Measurements from ENCODE around the gene NCOA6. TPM values are rescaled to one million over a fixed set of nuclear protein-coding genes. Genes with fewer than 3 reads are reported as not detected.

NCOA6 gene
- polyA plus RNA-seq, 1 of the 3 experiments (the other 2 are of a cell fraction), result 14.5 TPM

GRCh38 chr20:34755367-34755766 is 70.1 kb downstream of the NCOA6 start:
- POLR2A ChIA-PET, result no interaction called here
- peaks cover 3% of the 10 kb centered on the region for H3F3A ChIP-seq (replicated peaks; ENCODE audit: insufficient read depth)
- 96% methylated on average over 1 of the region's 1 CpG for WGBS (ENCODE audit: low lambda C conversion rate)
- no peak overlapping the region for H2AFZ ChIP-seq (ENCODE audit: low read depth)
- no peak overlapping the region for H3K4me2 ChIP-seq
- no peaks in the 10 kb centered on the region for H4K20me1 ChIP-seq (ENCODE audit: insufficient read depth)
- no peaks in the 10 kb centered on the region for H3K4me1 ChIP-seq (ENCODE audit: control insufficient read depth in 1 of 2, insufficient read depth in 2 of 2, low read depth in 1 of 2, low read length in 1 of 2)
- no peak overlapping the region for H3K27ac ChIP-seq (ENCODE audit: low read depth in 2 of 2, low read length in 1 of 2)
- no peaks in the 10 kb centered on the region for H3K9me2 ChIP-seq
- peaks cover 46 to 55% of the 10 kb centered on the region in 2 experiments for H3K36me3 ChIP-seq (replicated peaks in 1 of 2; ENCODE audit: control insufficient read depth in 1 of 2, insufficient read depth in 2 of 2, low read length in 1 of 2)
- no peaks in the 10 kb centered on the region for H3K79me2 ChIP-seq (ENCODE audit: insufficient read depth)
- no peaks in the 10 kb centered on the region for H3K27me3 ChIP-seq (ENCODE audit: insufficient read depth)
- H3K9ac ChIP-seq, result no peak overlapping the region
- H3K9me3 ChIP-seq, result no peaks in the 10 kb centered on the region
- no peak for DNase-seq
- no peak overlapping the region for H3K4me3 ChIP-seq (ENCODE audit: low read depth in 2 of 2, low read length in 1 of 2)
- CTCF ChIA-PET, result interaction anchor here (0.9 to 8.7 kb wide), 4 partner anchors 8 to 442 kb away, joined by 3 to 58 read pairs (median 6); no protein-coding TSS in a partner anchor
- TF ChIP-seq, protein P1, sequence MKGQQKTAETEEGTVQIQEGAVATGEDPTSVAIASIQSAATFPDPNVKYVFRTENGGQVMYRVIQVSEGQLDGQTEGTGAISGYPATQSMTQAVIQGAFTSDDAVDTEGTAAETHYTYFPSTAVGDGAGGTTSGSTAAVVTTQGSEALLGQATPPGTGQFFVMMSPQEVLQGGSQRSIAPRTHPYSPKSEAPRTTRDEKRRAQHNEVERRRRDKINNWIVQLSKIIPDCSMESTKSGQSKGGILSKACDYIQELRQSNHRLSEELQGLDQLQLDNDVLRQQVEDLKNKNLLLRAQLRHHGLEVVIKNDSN (IDR thresholded peaks at IDR 0.05; ENCODE audit: borderline replicate concordance, low read depth), result no peak
- TF ChIP-seq EZH2phosphoT487 (IDR thresholded peaks at IDR 0.05; ENCODE audit: borderline replicate concordance, low read depth), result no peak
- TF ChIP-seq GATA2 (CRISPR knock-in tag; IDR thresholded peaks at IDR 0.05), result no peak
- TF ChIP-seq TAF1 (IDR thresholded peaks at IDR 0.05; ENCODE audit: borderline replicate concordance, low read depth, low read length), result no peak
- no peak for TF ChIP-seq YY1 (IDR thresholded peaks at IDR 0.05; ENCODE audit: low read depth)
- TF ChIP-seq RXRA (IDR thresholded peaks at IDR 0.05; ENCODE audit: borderline replicate concordance, low read depth), result no peak
- no peak for TF ChIP-seq MEF2A (IDR thresholded peaks at IDR 0.05; ENCODE audit: borderline replicate concordance, low read depth)
- no peak for TF ChIP-seq FOXJ3 (CRISPR knock-in tag; IDR thresholded peaks at IDR 0.05)

DNA sequence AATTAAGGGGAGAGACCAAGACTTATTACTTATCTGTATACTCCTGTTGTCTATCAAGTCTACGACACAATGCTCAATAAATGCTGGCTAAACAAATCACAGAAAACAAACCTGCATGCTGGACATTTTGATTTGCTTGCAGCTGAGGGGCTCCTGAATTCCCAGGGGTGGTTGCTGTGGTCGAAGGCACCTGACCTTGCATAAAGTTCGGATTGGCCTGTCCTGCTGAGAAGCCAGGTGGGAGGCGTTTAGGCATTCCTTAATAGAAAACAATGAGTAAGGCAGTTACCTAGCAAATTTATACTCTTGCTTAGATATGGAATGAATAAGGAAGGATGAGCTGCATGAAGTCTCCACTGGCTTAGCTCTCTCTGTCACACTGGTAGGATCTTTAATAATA is 70.8 kb downstream of the NCOA6 start:
- DNase-seq, result no peak
- Histone ChIP-seq H3K79me2 (ENCODE audit: insufficient read depth) (no peaks in the 10 kb centered on the region), H3K27ac (ENCODE audit: low read depth in 2 of 2, low read length in 1 of 2) (no peak overlapping the region), H3K4me1 (ENCODE audit: control insufficient read depth in 1 of 2, insufficient read depth in 2 of 2, low read depth in 1 of 2, low read length in 1 of 2) (no peaks in the 10 kb centered on the region), H3K4me2 (no peak overlapping the region), H3K4me3 (ENCODE audit: low read depth in 2 of 2, low read length in 1 of 2) (no peak overlapping the region), H3K9me2 (no peaks in the 10 kb centered on the region), H3K9ac (no peak overlapping the region), H2AFZ (ENCODE audit: low read depth) (no peak overlapping the region), H3K27me3 (ENCODE audit: insufficient read depth) (no peaks in the 10 kb centered on the region), H4K20me1 (ENCODE audit: insufficient read depth) (no peaks in the 10 kb centered on the region), H3F3A (replicated peaks; ENCODE audit: insufficient read depth) (peaks cover 3% of the 10 kb centered on the region), H3K36me3 (replicated peaks in 1 of 2; ENCODE audit: control insufficient read depth in 1 of 2, insufficient read depth in 2 of 2, low read length in 1 of 2) (peaks cover 42 to 60% of the 10 kb centered on the region in 2 experiments), H3K9me3 (no peaks in the 10 kb centered on the region)
- WGBS (ENCODE audit: low lambda C conversion rate), result 88% methylated on average over 4 of the region's 4 CpGs
- CTCF ChIA-PET, result interaction anchor here (0.9 to 8.7 kb wide), 4 partner anchors 15 to 442 kb away, joined by 3 to 58 read pairs (median 4); no protein-coding TSS in a partner anchor
- TF ChIP-seq FOXJ3 (CRISPR knock-in tag; IDR thresholded peaks at IDR 0.05), result no peak
- POLR2A ChIA-PET, result no interaction called here

DNA sequence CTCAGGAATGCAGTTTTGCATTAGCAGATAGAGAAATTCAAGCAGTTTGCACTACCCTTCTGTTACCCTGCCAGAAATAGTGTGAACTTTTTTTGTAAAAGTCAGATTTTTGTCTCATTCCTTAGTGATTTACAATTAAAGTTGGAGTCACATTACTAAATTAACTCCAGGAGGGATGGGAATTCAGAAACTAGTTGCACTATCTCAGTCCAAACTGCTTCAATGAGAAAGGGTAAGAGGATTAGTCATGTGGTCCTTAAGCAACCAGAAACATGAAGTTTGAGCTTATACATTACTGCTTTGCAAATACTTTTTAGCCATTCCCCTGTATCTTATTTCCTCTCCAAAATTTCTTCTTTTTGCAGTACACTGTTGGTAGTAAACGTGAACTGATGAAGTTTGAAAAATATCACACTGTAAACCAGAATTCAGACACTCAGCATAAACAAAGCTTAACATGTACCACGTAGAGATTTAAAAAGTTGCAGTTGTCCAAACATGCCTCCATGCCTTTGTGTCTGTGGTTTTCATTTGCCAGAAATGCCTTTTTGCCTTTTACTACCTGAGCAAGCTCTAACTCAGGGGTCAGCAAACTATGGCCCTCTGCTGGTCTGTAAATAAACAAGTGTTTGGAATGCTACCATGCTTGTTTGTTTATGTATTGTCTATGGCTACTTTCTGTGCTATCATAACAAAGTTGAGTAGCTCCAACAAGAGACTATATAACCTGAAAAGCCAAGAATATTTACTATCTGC is 71.6 kb downstream of the NCOA6 start:
- no peak overlapping the region for H3K4me2 ChIP-seq
- H3K9me2 ChIP-seq, result no peaks in the 10 kb centered on the region
- H3K9me3 ChIP-seq, result no peaks in the 10 kb centered on the region
- no peaks in the 10 kb centered on the region for H3K4me1 ChIP-seq (ENCODE audit: control insufficient read depth in 1 of 2, insufficient read depth in 2 of 2, low read depth in 1 of 2, low read length in 1 of 2)
- peaks cover 3% of the 10 kb centered on the region for H3F3A ChIP-seq (replicated peaks; ENCODE audit: insufficient read depth)
- no peak overlapping the region for H2AFZ ChIP-seq (ENCODE audit: low read depth)
- no peak for DNase-seq
- 93% methylated on average over 2 of the region's 2 CpGs for WGBS (ENCODE audit: low lambda C conversion rate)
- no peak overlapping the region for H3K4me3 ChIP-seq (ENCODE audit: low read depth in 2 of 2, low read length in 1 of 2)
- no peak for TF ChIP-seq SIN3A (IDR thresholded peaks at IDR 0.05; ENCODE audit: borderline replicate concordance, low read depth, low read length)
- no peak for TF ChIP-seq YY1 (IDR thresholded peaks at IDR 0.05; ENCODE audit: low read depth)
- no peak for TF ChIP-seq FOSL2 (IDR thresholded peaks at IDR 0.05; ENCODE audit: borderline replicate concordance, low read depth)
- TF ChIP-seq MEF2A (IDR thresholded peaks at IDR 0.05; ENCODE audit: borderline replicate concordance, low read depth), result no peak
- no peak for TF ChIP-seq RAD21 (IDR thresholded peaks at IDR 0.05; ENCODE audit: low read length)
- no peak for TF ChIP-seq SMC3 (IDR thresholded peaks at IDR 0.05; ENCODE audit: low read depth, low read length)
- no peak for TF ChIP-seq NRF1 (IDR thresholded peaks at IDR 0.05; ENCODE audit: low read depth, low read length)
- TF ChIP-seq RCOR1 (IDR thresholded peaks at IDR 0.05; ENCODE audit: low read length), result no peak
- ChIA-PET CTCF (interaction anchor here (0.9 to 8.7 kb wide), 3 partner anchors 15 to 441 kb away, joined by 3 to 58 read pairs (median 4); no protein-coding TSS in a partner anchor), POLR2A (no interaction called here)
- H3K9ac ChIP-seq, result no peak overlapping the region
- H3K27ac ChIP-seq (ENCODE audit: low read depth in 2 of 2, low read length in 1 of 2), result no peak overlapping the region
- H4K20me1 ChIP-seq (ENCODE audit: insufficient read depth), result no peaks in the 10 kb centered on the region
- no peaks in the 10 kb centered on the region for H3K79me2 ChIP-seq (ENCODE audit: insufficient read depth)
- no peaks in the 10 kb centered on the region for H3K27me3 ChIP-seq (ENCODE audit: insufficient read depth)
- peaks cover 38 to 64% of the 10 kb centered on the region in 2 experiments for H3K36me3 ChIP-seq (replicated peaks in 1 of 2; ENCODE audit: control insufficient read depth in 1 of 2, insufficient read depth in 2 of 2, low read length in 1 of 2)
